RCC 7860 (cell line): Measurements from ENCODE around the gene NTN5.
A peak's percentile ranks its signal among the peaks of the same experiment; 100 is the strongest.
"Not testable (repeated sequence)": the region's sequence is repeated elsewhere in the genome, so short reads cannot be mapped to it uniquely, and the experiment has no call there.

Source experiments
- DNase-seq: peaks from one replicate; pipeline ENCODE4 v3.0.0-alpha.2; 2015; ENCODE audit warnings: low spot score
- FAIRE-seq: peaks from 2 replicates; lab custom pipeline; 2012; peaks lifted over from hg19 to GRCh38; lab: Jason Lieb, UNC

The NTN5 gene, protein sequence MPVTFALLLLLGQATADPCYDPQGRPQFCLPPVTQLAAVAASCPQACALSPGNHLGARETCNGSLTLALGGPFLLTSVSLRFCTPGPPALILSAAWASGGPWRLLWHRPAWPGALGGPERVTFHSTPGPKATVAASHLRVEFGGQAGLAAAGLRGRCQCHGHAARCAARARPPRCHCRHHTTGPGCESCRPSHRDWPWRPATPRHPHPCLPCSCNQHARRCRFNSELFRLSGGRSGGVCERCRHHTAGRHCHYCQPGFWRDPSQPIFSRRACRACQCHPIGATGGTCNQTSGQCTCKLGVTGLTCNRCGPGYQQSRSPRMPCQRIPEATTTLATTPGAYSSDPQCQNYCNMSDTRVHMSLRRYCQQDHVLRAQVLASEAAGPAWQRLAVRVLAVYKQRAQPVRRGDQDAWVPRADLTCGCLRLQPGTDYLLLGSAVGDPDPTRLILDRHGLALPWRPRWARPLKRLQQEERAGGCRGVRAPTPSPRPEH

DNA sequence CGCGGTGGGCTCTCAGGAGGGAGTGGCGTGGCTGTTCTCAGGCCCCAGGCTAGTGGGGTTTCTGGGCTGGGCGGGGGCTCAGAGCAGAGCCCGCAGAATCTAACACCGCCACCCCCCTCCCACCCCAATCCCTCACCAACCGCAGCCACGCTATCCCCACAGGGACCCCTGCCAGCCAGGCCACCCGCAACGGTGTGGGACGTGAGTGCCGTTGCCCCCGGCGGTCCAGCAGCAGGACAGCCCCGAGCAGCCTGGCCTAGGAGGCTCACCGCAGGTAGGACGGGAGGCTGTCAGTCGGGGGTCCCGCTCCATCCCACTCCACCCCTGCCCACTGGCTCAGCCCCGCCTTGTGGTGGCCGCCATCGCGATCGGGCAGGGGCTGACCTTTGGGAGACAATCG lies at the start of gene NTN5:
Gene NTN5, minus strand, starts transcription at position 24 of the 400 bp plus-strand sequence. CDS start 2,031 bp downstream, outside the sequence.
- FAIRE-seq (no peak), DNase-seq (no peak)

DNA sequence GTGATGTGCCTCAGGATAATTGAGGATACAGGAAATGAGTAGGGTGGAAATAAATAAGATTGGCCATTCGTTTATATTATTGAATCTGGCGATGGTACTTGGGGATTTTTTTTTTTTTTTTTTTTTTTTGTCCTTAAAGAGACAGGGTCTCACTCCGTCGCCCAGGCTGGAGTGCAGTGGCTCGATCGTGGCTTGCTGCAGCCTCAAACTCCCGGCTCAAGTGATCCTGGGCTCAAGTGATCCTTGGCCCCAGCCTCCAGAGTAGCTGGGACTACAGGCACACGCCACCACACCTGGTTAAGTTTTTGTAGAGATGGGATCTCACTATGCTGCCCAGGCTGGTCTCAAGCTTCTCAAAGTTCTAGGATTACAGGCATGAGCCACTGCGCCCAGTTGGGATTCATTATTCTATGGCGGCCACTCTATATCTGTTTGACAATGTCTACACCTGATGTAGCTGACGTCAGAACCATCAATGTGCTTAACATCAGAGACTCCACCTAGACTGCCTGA lies 49.4 kb upstream of the NTN5 start:
- DNase-seq: no peak
- FAIRE-seq: no peak

DNA sequence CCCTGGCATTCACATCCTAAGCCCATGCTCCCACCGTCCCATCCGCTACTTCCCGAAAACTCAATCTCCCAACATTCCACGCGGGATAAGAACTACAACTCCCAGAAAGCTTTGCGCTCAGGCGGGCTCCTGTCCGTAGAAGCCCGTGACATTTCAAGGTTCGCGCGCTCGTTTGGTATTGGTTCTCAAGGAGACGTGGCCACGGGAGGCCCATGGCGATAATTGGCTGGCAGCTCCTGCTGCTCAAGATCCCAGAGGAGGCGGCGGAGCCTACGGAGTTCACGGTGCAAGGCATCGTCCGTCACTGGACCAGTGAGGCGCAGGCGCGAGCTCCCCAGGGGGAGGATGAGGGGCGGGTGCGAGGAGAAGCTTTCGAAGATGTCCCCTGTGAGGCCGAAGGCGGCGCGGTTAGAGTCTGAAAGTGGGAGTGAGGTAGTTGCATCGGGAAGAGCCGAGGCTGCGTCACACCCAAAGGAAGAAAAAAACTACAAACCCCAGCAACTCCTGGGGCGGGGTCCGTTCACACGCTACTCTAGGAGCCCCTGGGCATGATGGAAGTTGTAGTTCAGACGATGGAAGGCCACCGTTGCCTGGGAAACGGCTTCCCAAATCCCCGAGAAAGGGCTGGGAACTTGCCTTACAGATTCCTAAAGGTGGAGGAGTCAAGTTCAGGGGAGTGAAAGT lies 47.9 kb upstream of the NTN5 start:
- peak; percentile 76 for FAIRE-seq
- DNase-seq: peak; percentile 89

DNA sequence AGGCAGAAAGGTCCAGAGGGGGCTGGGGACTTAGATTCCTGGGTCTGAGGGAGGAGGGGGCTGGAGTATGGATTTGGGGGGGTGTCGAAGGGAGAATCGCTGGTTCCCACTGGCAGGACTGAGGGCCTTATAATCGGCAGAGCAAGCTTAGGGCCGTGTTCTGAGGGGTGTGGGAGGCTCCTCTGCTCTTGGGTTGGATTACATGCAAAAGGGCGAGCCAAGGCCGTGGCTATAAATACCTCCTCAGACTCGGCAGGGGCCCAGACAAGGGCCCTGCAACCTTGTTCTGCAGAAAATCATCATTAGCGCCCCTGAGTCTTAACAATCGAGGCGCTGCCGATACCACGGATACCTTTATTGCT lies 47.4 kb upstream of the NTN5 start:
- DNase-seq: no peak
- FAIRE-seq: no peak

DNA sequence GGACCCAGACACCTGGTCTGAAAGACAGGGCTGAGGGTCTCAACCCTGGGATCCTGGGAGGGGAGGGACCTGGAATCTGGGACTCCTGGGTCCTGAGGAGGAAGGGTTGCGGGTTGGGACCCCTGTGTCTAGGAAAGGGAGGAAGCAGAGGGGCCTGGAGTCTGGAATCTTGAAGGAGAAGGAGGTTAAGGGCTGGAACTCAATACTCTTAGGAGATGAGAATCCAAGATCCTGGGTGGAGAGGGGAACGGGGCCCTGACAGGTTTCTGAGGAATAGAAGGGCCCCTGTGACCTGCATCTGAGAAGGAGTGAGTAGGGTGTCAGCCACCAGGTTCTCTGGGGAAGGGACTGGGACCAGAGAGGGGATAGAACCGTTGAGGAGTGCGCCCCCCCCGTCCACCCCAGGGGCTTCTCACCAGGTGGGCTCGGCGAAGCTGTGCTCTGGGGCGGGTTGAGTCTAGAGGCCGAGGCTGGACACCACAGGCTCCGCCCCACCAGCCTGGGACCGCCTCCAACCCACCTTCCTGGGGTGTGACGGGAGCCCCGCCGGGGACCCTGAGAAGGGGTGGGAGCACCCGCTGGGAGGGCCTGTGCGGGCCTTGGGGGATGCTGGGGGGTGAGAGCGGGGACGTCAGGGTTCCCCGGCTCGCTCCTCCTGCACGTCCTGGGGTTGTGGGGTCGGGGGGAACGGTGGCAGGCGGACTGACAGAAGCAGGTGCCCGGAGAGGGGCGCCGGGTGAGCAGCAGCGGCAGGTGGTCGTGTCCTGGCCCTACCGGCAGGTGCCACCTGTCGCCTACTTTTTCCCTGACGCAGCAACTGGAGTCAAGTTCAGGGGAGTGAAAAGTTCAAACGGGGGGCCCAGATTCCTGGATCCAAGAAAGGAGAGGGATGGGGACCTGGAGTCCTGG lies 46.7 kb upstream of the NTN5 start, which contains the start of gene MAMSTR:
Gene MAMSTR, minus strand, starts transcription at position 463 of the 909 bp plus-strand sequence. CDS start 694 bp downstream, outside the sequence.
- DNase-seq (no peak), FAIRE-seq (no peak)

DNA sequence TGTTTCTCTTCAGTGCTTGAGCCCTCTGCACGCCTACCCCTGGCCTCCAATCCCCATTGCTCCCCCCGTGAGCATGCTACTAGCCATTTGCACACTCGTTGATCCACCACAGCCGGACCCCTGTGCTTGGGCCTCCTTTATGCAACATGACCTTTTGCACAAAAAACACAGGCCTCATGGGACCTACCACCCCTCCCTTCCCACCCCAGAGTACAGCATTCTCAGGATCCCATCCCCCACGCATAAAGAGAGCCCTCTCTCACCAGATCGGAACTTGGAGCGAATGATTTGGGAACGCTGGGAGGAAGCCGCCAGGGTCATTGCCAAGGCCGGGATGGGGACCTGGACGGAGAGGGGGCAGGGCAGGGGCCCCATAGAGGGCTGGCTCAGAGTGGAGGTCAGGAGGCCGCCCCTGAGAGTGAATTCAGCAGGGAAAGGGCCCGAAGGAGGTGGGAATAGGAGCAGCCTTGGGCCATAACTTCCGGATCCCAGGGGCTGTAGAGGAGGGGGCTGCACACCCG lies 46.0 kb upstream of the NTN5 start:
- FAIRE-seq (no peak), DNase-seq (no peak)

DNA sequence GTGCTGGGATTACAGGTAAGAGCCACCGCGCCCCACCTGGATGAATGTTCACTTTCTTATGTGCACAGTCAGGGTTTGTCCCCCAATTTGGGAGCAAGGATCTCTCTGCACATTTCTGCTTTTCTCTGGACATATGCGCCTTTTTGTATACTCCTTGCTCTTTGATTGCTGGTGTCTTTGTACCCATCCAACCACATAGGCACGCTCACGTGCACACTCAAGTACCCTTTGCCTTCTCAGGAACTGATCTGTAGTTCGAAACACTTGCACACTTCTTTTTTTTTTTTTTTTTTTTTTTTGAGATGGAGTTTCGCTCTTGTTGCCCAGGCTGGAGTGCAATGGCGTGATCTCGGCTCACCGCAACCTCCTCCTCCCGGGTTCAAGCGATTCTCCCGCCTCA lies 45.3 kb upstream of the NTN5 start:
- not testable (repeated sequence) for DNase-seq, FAIRE-seq

DNA sequence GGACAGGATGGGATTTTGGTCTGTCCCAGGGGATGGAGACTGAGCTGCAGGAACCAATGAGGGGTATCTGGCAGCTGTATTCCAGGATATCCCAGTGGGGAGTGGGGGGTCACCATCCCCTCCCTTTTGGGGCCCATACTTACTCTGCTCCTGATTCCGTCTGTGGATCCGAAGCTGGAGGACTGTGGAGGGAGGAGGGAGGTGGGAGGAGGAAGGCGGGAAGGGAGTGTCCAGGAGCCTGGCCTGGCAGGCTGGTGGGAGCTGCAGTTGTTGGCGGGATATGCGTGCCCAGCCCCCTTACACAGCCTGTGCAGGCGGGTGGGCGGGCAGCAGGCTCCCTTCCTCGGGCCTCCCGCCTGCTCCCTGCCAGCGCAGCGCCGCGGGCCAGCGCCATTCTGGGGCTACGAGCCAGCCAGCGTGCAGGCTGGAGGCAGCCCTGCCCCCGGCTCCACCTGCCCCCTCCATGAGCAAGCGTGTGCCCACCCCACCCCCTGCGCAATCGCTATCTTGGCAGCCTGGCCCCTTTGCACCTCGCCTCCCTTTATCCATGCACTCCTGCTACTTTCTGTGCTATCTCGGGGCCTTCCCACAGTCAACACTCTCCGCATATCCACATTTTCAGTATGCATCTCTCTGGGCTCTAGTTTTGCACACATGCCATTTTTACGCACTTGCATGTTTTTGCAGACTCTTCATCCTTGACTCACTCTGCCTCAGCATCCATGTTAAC lies 43.9 kb upstream of the NTN5 start:
- FAIRE-seq (no peak), DNase-seq (no peak)

DNA sequence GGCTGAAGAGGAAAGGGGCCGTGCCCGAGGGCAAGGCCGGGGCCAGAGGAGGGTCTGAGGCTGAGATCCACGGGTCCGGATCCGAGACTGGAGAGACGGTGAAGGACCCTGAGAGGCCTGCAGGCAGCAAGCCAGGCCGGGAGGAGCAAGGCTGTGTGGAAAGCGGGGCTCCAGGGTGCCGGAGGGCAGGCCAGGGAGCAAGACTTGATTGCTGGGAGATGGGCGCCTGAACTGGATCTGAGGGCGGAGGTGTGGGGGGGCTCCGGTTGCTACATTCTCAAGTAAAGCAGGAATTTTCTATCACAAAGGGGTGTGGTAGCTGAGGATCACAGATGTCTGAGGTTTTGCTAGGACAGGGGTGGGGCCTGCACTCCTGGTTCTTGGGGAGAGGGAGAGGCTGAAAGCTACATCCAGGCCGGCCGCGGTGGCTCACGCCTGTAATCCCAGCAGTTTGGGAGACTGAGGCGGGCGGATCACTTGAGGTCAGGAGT lies 42.9 kb upstream of the NTN5 start:
- no peak for DNase-seq
- no peak for FAIRE-seq

DNA sequence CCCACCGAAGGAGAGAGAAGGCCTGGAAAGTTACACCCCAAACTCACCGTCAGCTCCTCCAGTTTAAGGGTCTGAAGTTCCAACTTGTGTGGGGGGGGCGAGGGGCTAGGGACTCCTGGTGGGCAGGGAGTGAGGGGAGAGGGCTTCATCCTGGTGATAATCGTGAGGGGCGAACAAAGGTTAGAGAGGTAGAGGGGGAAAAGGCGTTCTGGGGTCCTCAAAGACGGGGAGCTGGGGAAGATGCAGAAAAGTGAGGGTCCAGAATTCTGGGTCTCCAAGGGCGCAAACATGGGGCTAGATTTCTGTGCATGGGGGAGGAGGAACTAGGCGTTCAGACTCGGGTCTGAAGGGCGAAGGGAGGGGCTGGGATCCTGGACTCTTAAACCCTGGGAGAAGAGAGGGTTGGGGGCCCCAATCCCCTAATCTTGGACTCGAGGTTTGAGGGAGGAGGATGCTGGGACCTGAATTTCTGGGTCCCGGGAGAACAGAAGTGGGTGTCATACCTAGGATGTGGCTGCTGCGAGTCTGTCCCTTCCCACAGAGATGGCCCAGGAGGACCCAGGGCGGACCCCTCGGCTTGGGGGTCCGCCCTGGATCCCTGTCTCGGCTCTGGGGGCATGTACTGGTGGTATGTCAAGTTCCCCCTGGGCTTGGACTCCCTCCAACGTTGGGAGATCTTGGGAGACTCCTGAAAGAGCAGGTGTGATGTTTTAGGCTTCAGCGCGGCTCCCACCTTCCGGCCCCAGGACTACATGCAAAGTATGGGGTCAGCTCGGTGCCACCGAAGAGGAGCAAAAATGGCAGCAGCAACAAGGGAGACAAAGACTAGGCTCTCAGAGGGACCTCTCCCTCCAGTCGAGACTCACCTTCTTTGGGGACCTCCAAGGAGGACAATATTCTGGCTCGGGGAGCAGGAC lies 42.2 kb upstream of the NTN5 start:
- FAIRE-seq (no peak), DNase-seq (no peak)

DNA sequence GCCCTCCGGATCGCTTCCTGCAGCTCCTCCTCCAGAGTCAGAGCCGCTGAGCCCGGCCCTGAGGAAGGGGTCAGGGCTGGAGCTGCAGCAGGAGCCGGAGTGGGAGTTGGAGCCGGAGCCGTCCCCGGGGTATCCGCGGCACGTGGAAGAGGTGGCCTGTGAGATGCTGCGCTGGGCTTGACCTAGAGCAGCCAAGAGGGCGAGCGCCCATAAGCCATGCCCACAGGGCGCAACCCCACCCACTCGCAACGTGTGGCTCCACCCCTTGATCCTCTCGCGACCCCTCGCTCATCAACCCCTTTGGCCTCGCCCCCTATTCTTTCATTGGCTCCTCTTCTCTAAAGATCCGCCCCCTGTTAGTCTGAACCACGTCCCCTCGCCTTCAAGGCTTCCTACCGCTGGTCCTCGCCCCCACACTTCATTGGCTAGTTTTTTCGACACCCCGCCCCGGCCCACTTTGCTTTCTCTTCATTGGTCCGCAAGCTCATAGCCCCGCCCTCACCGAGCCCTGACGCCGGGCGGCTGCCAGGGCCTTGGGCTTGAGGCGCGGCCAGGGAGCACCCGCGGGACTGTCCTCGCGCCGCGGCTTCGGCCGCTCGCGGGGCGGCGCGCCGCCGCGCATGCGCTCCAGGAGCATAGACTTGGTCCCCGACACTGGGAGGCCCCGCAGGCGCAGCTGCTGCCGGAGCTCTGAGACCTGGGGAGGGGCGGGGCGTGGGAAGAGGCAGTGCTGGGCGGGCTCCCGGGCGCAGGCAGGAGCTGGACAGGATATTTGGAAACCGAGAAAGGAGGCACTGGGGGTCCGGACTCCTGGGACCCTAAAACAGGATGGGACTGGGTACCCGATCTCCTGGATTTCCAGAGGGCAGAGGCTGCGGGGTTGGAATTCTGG lies 41.3 kb upstream of the NTN5 start:
- FAIRE-seq (peak; percentile 88), DNase-seq (peak; percentile 93)

DNA sequence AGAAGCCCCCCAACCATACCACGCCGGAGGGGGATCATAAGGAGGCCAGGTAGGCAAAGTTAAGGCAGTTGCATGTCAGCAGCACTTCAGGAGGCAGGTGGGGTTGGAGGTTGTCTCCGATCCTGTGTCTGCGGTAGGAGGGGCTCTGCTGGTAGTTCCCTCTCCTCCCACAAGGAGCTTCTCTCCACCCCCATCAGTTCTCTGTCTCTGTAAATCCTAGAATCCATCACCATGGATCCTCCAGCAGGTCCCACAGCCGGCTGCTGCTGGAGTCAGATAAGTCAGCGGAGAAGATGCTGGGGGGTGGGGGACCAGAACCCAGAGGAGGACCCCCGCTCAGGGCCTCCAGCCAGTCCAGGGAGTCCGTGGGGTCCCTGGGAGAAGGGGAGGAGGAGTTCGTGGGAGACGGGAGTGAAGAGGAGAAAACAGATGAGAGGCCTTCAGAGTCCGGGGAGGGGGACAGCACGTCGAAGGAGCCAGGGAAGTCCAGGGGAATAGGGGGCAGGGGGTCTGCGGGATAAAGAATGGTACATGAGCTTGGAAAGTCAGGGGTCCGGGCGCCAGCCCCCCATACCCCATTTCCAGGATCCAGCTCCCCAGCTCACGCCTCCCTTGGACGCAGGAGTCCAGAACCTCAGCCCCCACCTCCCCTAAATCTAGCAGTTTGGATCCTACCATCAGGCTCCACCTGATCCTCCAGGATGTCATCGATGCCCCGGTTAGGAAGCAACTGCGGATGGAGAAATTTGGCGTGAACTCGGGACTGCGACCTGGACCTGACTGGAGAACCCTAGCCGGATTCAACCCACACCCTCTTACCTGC lies 40.4 kb upstream of the NTN5 start:
- FAIRE-seq (no peak), DNase-seq (no peak)

DNA sequence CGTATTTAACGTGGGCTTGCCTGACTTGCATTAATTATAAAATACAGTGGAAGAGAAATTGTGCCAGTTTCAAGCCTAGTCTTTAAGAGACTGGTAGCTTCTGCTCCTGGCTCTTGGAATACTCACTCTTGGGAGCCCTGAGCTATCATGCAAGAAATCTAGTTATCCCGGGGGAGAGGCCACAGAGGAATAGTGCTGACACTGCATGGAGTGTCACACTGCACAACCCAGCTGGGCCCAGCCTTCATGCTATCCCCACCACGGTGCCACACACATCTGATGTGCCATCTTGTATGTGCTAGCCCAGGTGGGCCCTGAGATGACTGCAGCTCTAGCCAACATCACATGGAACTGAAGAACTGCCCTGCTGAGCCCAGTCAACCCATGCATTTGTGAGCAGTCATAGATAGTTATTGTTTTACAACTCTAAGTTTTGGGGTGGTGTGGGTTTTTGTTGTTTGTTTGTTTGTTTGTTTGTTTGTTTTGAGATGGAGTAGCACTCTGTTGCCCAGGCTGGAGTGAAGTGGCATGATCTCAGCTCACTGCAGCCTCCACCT lies 38.4 kb upstream of the NTN5 start:
- no peak for FAIRE-seq

DNA sequence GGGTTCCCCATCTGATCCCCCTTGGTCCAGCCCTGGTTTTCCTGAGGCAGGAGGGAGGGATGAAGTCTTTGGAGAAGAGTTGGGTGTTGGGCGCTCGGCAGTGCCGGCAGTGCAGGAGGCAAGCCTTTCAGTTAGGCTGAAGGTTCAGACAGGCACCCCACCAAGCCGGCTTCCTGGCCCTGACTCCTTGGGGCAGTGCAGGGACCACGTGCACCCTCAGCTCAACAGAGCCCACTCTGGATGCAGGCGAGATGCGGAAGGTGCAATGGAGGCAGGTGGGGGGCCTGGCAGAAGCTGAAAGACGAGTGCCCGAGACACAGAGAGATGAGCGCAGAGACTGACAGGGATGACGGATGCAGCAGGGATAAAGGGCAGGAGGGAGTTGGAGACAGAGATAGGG lies 35.7 kb upstream of the NTN5 start:
- DNase-seq (no peak), FAIRE-seq (no peak)

More for the DNA sequence above, 38.4 kb upstream of the NTN5 start:
- DNase-seq: no peak

DNA sequence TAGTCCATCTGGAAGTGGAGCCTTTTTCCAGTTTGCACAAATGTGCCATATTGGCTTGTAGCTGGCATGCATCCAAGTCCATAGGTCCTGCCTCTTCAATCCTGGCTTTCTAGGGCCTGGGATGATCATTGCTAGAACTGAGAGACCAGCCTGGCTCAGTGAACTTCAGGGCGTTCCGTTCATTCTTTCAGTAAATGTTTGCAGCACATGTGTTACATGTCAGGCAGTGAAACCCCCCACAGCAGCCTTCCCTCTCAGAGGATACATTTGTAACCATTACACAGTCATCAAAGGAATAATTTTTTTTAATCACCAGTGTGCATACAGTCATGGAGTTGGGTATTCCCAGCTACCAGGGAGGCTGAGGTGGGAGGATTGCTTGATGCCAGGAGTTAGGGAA lies 32.6 kb upstream of the NTN5 start:
- DNase-seq (no peak), FAIRE-seq (no peak)

DNA sequence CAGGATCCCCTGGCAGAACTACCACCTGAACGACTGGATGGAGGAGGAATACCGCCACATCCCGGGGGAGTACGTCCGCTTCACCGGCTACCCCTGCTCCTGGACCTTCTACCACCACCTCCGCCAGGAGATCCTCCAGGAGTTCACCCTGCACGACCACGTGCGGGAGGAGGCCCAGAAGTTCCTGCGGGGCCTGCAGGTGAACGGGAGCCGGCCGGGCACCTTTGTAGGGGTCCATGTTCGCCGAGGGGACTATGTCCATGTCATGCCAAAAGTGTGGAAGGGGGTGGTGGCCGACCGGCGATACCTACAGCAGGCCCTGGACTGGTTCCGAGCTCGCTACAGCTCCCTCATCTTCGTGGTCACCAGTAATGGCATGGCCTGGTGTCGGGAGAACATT lies 30.5 kb upstream of the NTN5 start:
- no peak for FAIRE-seq
- DNase-seq: no peak

DNA sequence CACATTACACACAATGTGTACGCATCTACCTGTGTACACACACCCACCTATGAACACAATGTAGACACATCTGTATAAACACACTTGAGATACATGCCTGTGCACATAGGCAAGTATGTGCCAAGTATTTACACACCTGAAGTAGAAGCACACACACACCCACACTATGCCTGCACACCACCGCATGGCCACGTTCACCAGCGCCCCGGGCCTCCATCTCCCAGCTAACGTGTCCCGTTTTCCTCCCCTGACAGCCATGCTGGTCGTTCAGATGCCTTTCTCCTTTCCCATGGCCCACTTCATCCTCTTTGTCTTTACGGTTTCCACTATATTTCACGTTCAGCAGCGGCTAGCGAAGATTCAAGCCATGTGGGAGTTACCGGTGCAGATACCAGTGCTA lies 29.9 kb upstream of the NTN5 start:
- FAIRE-seq (no peak), DNase-seq (no peak)
